GM19240 (cell line): ENCODE measurements around the gene FUCA2.
A peak's percentile ranks its signal among the peaks of the same experiment; 100 is the strongest.
"Not testable (repeated sequence)": the region's sequence is repeated elsewhere in the genome, so short reads cannot be mapped to it uniquely, and the experiment has no call there.

ENCODE experiments used
- DNase-seq: peaks from one replicate; pipeline ENCODE4 v3.0.0; 2011; ENCODE audit warnings: low spot score; ENCODE audit not compliant: insufficient read length

Gene FUCA2

DNA sequence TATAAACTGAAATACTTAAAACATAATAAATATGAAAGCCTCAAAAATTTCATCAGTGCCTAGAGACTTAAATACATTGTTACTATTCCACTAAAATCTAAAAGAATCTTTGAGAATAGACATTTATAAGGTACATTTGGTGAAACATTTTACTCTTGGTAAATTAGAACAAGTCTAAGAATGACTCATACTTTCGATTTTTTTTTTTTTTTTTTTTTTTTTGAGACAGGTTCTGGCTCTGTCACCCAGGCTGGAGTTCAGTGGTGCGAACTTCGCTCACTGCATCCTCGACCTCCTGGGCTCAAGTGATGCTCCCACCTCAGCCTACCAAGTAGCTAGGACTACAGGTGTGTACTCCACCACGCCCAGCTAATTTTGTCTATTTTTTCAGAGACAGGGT is 6.4 kb downstream of the FUCA2 start:
- DNase-seq: no peak

GRCh38 chr6:143504369-143504768 is 7.2 kb downstream of the FUCA2 start:
- no peak for DNase-seq

GRCh38 chr6:143501851-143502250 is 9.7 kb downstream of the FUCA2 start:
- no peak for DNase-seq

DNA sequence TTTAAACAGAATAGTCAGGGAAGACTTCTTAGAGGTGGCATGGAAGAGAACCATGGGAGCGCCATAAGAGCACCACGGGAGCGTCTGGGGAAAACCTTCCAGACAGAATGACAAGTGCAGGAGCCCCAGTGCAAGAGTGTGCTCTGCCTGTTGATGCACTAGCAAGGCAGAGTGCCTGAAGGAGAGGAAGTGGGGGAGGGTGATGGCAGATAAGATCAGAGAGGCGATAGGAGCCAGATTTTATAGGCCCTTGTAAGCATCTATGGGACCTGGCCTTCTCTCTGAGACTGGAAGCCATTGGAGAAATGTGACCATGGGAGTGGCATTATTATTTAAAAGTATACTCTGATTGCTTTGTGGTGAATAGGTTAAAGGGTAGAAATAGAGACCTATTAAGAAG is 13.1 kb downstream of the FUCA2 start:
- no peak for DNase-seq

- no peak for DNase-seq
These were observed 14.5 kb downstream of the FUCA2 start for GRCh38 chr6:143496974-143497373.

DNA sequence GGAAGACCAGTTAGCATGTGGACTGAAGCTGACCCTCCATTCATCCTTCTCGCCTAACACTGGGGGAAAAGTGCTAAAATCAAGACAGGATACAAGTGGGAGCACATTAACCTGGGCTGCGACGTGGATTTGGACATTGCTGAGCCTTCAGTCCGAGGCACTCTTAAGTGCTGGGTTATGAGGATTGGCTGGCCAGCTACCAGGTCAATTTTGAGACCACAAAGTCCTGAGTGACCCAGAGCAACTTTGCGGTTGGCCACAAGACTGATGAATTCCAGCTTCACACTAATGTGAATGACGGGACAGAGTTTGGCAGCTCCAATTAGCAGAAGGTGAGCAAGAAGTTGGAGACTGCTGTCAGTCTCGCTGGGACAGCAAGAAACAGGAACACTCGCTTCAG is 20.7 kb downstream of the FUCA2 start:
- DNase-seq: no peak

- DNase-seq: no peak
These were observed 21.3 kb downstream of the FUCA2 start for GRCh38 chr6:143490244-143490643.

GRCh38 chr6:143486752-143487151 is 24.8 kb downstream of the FUCA2 start:
- no peak for DNase-seq

DNA sequence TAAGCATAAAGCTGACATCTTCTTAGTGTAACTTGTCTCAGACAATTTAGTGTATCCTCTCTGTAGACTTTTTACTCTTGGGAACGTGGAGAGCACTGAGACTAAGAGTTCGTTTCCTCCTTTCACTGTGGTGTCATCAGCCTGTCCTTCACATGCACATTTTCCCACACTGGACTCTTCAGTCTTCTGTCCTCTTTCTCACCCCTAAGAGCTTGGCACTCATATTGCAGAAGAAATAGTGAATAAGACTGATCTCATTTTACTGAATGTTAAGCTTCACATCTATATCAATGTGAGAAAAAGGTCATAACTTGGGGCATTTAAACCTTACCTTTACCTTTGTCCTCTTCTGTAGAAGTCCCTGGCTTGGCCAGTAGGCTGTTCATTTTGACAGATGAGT is 25.6 kb downstream of the FUCA2 start:
- no peak for DNase-seq

- no peak for DNase-seq
These were observed 28.9 kb downstream of the FUCA2 start for GRCh38 chr6:143482593-143482992.

DNA sequence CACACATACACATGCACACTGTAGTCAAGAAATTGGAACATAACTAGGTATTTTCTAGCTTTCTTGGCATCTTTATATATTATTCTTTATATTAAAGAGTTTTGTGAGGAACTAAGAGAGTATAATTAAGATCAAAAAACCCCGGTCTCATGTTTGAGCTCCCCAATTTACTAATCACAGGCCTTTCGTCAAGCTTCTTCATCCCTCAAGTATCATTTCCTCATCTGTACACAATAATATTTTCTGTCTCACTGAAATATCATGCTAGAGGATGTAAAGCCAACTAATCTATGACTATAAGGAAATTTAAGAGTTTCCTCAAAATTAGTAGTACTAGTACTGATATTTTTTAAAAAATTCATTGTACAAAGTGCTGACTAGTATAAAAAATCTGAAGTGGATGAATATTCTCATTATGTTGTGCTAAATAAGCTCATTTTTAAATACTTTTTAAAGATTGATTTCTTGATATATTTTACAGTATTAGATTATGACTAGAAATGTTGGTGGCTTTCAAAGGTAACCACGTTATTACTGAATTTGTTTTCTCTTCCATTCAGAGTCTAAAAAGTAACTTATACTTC is 32.9 kb downstream of the FUCA2 start:
- no peak for DNase-seq

GRCh38 chr6:143476545-143476944 is 35.0 kb downstream of the FUCA2 start:
- DNase-seq: no peak

DNA sequence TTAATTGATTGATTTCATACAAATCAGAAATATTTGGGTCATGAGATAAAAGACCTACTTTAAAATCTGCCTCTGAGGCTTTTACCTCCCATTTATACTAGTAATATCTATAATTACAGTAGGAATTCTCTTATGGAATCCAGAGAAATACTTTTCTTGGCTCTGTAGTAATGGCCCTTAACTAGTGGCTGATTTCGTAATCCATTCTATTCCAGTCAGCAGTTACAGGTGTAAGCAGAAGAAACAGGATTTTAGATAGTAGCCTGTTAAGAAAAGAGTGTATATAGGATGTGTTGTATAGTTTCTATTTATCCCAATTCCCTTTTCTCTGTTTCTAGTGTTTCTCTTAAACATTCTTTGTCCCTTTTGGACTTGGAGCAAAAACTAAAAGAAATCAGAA is 39.7 kb downstream of the FUCA2 start:
- no peak for DNase-seq

- not testable (repeated sequence) for DNase-seq
These were observed 42.7 kb downstream of the FUCA2 start for GRCh38 chr6:143468823-143469222.

GRCh38 chr6:143468026-143468425 is 43.5 kb downstream of the FUCA2 start:
- no peak for DNase-seq

DNA sequence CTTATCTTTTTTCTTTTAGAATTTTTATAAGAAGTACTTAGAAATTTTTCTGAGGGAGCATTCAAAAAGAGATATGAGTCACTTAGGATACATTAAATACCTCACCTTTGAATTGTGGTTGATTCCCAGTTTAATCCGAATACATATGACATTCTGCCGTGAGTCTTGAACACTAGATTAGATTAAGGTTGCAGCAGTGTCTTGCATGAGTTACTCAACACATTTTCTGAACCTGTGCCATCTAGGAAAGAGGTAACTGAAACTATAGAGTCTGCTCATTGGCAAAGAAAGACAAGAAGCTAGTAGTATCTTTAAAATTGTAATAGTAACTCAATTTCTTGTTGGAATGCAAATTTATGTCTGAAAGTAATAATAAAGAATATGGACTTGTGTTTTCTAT is 46.0 kb downstream of the FUCA2 start:
- no peak for DNase-seq

DNA sequence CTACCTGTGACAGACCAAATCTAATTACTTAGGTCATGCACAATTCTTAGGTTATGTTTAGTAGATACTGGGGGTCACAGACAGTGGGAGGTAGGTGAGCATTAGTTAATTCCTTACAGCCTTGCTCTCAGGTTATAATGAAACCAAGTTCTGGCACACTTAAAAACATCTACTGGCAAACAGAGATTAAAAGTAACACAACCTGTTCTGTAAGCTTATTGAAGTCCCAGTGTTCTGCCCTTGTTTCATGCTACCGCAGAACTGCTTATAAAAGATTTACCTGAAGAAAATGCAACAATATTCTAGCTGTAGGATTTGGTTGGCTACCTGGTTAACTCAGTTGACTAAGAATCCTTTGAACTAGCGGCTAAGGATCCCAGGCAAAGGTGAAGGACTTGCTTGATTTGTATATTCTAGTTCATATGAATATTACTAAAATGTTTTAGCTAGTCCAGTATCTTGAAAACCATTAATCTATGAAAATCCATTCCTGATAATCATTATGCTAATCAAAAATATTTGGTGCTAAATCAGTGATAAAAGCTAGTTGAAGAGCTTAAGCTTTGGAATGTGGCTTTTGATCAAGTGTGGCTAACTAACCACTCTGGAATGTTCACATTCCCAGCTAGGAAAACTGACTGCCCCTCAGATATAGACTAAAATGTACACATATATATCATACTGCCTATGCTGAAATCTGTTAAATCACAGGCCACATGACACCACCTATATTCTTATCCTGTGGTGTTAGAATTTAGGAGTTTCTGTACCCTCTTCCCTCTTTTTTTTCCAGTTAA is 53.8 kb downstream of the FUCA2 start:
- DNase-seq: no peak

DNA sequence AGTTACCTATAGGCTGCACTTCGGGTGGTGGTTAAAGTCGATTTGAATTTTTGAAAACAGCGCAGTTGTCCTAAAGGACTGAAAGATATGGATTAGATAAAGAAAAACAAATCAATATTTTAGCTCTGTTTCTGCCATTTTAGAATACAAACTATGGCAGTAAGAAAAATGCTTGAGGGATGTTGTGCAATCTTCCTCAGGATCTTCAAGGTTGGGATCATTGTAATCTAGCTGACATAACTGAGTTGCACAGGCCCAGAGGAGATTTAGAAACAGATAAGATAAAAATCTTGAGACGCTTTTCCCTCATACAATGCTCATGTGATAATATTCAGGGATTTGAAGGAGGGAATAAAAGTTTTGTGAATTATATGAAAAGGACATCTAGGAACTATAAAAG is 60.0 kb downstream of the FUCA2 start:
- DNase-seq: no peak

DNA sequence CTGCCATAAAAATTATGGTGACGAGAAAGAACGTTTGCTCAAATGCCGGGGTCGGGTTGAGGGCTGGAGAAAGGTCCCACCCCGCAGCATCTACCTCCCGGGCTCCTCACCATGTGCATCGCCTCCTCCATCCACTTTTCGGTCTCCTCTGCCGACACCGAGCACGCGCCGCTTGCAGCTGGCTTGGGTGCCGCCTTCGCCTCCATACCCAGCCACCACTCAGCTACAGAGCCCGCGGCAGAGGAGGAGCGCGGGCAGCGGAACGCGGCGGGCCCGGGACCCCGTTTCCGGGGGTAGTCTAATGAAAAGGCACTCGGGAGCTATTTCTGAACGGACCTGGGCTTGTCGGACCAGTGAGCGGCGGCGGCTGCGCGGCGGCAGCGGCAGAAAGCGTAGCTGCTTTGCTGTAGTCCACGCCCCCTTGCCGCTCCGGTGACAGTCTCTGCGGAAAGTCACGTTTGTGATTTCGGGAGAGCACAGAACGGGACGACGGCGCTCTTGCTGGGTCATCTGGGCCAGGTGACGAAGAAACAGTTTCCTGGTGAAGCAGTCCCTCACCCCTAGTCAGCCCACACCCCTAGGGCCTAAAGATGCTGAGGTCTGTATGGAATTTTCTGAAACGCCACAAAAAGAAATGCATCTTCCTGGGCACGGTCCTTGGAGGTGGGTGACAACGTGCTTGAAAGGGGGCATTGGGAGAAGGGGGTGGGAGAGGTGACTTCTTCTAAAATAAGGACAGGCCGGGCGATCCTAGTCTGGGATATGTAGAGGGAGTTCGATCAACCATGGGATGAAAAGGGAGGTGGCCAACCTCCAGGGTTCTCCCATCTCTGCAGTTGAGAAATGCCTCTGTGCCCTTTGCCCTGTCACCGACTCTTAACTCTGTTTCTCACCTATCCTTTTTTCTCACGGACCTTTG is 60.8 kb downstream of the FUCA2 start, which contains the start of the genes ADAT2 and PEX3:
Gene ADAT2 (minus strand): TSS at position 243 of the 919 bp plus-strand sequence. CDS start 37 bp downstream, at position 206.
Gene PEX3 (plus strand): TSS at position 353 of the 919 bp plus-strand sequence. CDS start 238 bp downstream, at position 591.
- peak; percentile 45 for DNase-seq

DNA sequence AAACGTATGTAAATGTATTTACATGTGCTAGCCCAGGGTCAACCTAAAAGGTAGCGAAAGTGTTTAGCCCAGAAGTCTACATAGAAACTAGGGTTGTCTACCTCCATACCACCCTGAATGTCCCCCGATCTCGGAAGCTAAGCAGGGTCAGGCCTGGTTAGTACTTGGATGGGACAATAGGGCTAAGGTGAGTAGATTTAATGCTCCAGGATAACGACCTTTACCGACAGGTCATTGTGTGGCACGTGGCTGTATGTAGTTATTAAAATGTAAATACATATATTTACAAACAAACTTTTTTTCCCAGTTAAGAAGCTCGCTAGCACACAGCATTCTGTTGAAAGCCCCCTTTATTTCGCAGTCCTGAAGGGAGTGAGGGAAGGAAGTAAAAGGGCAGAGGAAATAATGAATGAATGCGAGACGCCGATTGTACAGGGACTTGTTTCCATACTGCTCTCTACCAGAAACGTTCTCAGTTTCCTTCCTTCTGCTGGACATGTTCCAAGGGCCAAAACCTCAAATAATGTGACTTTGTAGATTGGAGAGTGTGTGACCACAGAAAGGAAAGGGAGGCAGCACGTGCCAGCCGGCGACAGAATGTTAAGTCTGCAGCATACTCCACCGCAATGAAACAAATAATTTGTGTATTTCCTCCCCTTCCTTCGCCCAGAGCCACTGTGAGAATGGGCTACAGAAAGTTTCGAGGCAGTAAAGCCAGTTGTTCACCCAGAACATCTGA is 61.6 kb downstream of the FUCA2 start:
- DNase-seq: no peak

- no peak for DNase-seq
These were observed 62.3 kb downstream of the FUCA2 start for GRCh38 chr6:143449082-143449713.
